PC-9 (cell line): ENCODE results near the gene GOLGA8A.

ENCODE experiments used
- EZH2 ChIP-seq: fragments of 200-600 bp; sonication (generic); IDR thresholded peaks from 2 replicates; pipeline ENCODE4 v1.8.0; 2017; ENCODE audit warnings: antibody characterized with exemption, low read depth
- TF ChIP-seq, protein P1 (sequence below): fragments of 200-600 bp; sonication (generic); conservative IDR thresholded peaks from 2 replicates; pipeline ENCODE4 v1.6.1; 2017; ENCODE audit warnings: mixed run types, antibody characterized with exemption, mild to moderate bottlenecking, moderate library complexity

DNA sequence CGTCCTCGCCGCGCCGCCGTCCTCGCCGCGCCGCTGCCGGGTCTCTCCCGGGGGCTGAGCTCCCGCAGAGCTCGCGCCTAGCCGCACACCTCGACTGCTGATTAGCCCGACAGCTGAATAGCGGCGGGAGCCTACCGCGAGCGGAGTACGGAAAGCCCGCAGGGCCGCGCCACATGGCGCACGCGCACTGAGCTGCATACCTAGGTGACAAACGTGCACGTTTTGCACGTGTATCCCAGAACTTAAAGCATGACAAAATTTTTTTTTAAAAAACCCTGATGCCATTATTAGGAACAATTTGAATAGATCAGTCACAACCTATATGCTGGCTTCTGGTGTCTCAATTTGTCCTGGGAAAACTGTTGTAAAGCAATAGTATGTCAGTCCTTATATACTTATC, at the start of gene GOLGA8A:
- TF ChIP-seq, protein P1, sequence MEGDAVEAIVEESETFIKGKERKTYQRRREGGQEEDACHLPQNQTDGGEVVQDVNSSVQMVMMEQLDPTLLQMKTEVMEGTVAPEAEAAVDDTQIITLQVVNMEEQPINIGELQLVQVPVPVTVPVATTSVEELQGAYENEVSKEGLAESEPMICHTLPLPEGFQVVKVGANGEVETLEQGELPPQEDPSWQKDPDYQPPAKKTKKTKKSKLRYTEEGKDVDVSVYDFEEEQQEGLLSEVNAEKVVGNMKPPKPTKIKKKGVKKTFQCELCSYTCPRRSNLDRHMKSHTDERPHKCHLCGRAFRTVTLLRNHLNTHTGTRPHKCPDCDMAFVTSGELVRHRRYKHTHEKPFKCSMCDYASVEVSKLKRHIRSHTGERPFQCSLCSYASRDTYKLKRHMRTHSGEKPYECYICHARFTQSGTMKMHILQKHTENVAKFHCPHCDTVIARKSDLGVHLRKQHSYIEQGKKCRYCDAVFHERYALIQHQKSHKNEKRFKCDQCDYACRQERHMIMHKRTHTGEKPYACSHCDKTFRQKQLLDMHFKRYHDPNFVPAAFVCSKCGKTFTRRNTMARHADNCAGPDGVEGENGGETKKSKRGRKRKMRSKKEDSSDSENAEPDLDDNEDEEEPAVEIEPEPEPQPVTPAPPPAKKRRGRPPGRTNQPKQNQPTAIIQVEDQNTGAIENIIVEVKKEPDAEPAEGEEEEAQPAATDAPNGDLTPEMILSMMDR, result no peak
- no peak for TF ChIP-seq EZH2
